Measurements from ENCODE around the gene GIGYF2. TPM values are rescaled to one million over a fixed set of nuclear protein-coding genes. Genes with fewer than 3 reads are reported as not detected.
A peak's percentile ranks its signal among the peaks of the same experiment; 100 is the strongest.

The GIGYF2 gene
- total RNA-seq, 1 experiment from 2014 or later: 97.2 TPM

DNA sequence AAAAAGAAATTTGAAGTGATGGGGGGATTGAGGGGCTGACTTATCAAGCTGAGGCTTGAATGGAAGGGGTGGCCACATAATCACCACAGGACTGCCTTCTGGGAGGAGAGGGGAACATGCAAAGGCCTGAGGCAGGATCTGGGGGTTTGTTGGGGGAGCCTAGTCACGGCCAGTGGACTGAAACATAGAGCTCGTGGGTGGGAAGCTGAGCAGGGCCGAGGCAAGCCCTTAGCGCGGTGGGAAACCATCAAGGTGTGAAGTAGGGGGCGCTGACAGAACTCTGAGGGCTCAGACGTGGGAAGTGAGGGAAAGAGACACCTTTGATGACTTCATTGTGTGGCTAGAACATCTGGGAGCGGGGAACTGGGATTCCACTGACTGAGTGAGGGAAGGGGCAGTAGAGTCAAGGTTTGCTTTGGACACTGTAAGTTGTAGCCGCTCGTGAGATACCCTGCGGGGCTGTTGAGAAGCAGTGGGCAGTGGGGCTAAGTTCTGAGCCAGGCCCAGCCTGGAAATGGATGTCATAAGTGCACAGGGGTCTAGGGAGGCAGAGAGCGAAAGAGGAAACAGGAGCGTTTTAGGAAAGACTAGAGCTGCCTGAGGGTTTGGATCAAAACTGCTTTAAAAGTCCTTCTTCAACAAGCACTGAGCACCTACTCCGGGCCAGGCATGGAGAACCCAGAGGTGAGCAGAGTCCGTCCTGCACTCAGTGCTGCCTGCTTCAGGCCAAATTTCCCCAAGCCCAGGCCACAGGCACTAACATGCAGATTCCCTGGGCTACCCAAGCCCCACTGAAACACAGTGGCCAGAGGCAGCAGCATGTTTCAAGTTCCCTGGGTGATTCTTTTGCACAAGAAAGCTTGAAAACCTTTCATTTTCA is 172.2 kb downstream of the GIGYF2 start:
- no peak for DNase-seq
- H3K27ac ChIP-seq: no peak overlapping the region
- H3K4me3 ChIP-seq: no peak overlapping the region
- no peaks in the 10 kb centered on the region for H3K9me3 ChIP-seq (replicated peaks)
- no peaks in the 10 kb centered on the region for H3K36me3 ChIP-seq
- H3K4me1 ChIP-seq: peaks cover 2% of the 10 kb centered on the region; the same call in 1 of the 2 replicates
- no peaks in the 10 kb centered on the region for H3K27me3 ChIP-seq

- Histone ChIP-seq H3K27ac (no peak within 1 kb of the TSS), H3K4me1 (peaks cover 2% of the 10 kb centered on the region; the same call in 1 of the 2 replicates)
- no peak for DNase-seq
Measured at GRCh38 chr2:232870018-232870765, 173.1 kb downstream of the GIGYF2 start, which contains the start of gene SNORC. SNORC (plus strand) TSS chr2:232870264; CDS start chr2:232870342, 78 bp downstream.

DNA sequence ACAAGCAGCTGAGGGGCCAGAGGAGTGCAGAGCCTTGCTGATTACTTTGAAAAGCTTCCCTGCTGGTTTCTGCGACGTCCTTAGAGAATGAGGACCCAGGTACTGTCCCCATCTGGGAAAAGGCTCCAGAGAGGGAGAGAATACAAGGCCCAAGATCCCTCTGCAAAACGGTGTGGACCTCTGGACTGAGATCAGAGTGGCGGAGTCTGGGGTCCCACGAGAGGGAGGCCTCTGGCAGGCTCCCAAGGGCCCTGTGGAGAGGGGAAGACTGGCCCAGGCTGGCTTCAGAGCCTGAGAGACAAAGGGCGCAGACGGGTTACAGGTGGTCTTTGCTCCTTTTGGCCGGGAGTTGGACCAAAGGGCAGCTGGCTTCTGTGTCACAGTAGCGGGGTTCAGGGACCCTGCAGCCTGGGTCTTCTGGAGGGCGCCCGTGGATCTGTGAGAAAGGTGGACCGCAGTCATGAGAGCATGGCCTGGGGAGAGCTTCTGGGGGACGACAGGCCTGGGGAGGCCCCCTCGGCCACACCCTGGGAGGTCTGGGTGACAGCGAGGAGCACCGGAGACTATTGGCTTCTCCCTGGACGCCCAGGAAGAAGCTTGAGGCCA is 173.7 kb downstream of the GIGYF2 start:
- no peaks in the 10 kb centered on the region for H3K27me3 ChIP-seq
- H3K27ac ChIP-seq: no peak overlapping the region
- DNase-seq: no peak
- no peaks in the 10 kb centered on the region for H3K9me3 ChIP-seq (replicated peaks)
- no peaks in the 10 kb centered on the region for H3K36me3 ChIP-seq
- H3K4me3 ChIP-seq: no peak overlapping the region
- H3K4me1 ChIP-seq: peaks cover 2% of the 10 kb centered on the region; the same call in 1 of the 2 replicates

More at GRCh38 chr2:232870018-232870765, 173.1 kb downstream of the GIGYF2 start, which contains the start of gene SNORC:
- H3K4me3 ChIP-seq: no peak within 1 kb of the TSS
- H3K27me3 ChIP-seq: no peaks in the 10 kb centered on the region
- no peaks in the 10 kb centered on the region for H3K9me3 ChIP-seq (replicated peaks)
- no peaks in the 10 kb centered on the region for H3K36me3 ChIP-seq

GRCh38 chr2:232871418-232871834 is 174.3 kb downstream of the GIGYF2 start:
- H3K4me3 ChIP-seq: no peak overlapping the region
- H3K27ac ChIP-seq: 0 out of 2 replicates have a peak overlapping the region, but pooled peaks have one; percentile 0
- no peaks in the 10 kb centered on the region for H3K27me3 ChIP-seq
- DNase-seq: no peak
- H3K9me3 ChIP-seq (replicated peaks): no peaks in the 10 kb centered on the region
- peaks cover 2% of the 10 kb centered on the region; the same call in 1 of the 2 replicates for H3K4me1 ChIP-seq
- no peaks in the 10 kb centered on the region for H3K36me3 ChIP-seq

- 0 out of 2 replicates have a peak overlapping the region, but pooled peaks have one; percentile 0 for H3K27ac ChIP-seq
- DNase-seq: peak; percentile 50 to 65
Measured at GRCh38 chr2:232871835-232872736, 175.0 kb downstream of the GIGYF2 start.

DNA sequence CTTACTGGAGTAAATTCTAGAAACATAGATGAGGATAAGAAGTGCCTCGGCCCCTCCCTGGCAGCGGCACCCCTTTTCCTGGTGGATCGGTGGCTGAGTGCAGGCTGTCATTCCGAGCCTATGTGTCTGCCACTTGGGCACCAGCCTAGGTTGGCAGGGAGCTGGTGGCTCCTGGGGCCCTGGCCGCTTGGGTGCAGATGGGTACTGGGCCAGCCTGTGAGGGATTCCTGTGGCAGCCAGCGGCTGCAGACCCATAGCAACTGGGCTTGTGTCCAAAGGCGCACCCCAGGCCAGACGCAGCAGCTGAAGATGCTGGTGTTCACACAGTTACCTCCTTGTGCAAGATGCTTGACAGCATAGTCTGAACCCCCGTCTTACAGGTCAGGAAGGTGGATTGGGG is 175.7 kb downstream of the GIGYF2 start:
- H3K4me1 ChIP-seq: peaks cover 2% of the 10 kb centered on the region; the same call in 1 of the 2 replicates
- H3K9me3 ChIP-seq (replicated peaks): no peaks in the 10 kb centered on the region
- H3K27ac ChIP-seq: no peak overlapping the region
- no peaks in the 10 kb centered on the region for H3K27me3 ChIP-seq
- no peaks in the 10 kb centered on the region for H3K36me3 ChIP-seq
- DNase-seq: no peak
- H3K4me3 ChIP-seq: no peak overlapping the region

More at GRCh38 chr2:232871835-232872736, 175.0 kb downstream of the GIGYF2 start:
- Histone ChIP-seq H3K4me3 (no peak overlapping the region), H3K27me3 (no peaks in the 10 kb centered on the region), H3K9me3 (replicated peaks) (no peaks in the 10 kb centered on the region), H3K36me3 (no peaks in the 10 kb centered on the region), H3K4me1 (peaks cover 2% of the 10 kb centered on the region; the same call in 1 of the 2 replicates)

- H3K27ac ChIP-seq: no peak overlapping the region
- no peak for DNase-seq
Measured at GRCh38 chr2:232873292-232873908, 176.3 kb downstream of the GIGYF2 start.

GRCh38 chr2:232873909-232874641 is 176.9 kb downstream of the GIGYF2 start:
- no peaks in the 10 kb centered on the region for H3K27me3 ChIP-seq
- peaks cover 2% of the 10 kb centered on the region; the same call in 1 of the 2 replicates for H3K4me1 ChIP-seq
- H3K9me3 ChIP-seq (replicated peaks): no peaks in the 10 kb centered on the region
- no peak for DNase-seq
- no peak overlapping the region for H3K27ac ChIP-seq
- no peaks in the 10 kb centered on the region for H3K36me3 ChIP-seq
- no peak overlapping the region for H3K4me3 ChIP-seq

More at GRCh38 chr2:232873292-232873908, 176.3 kb downstream of the GIGYF2 start:
- H3K4me1 ChIP-seq: peaks cover 2% of the 10 kb centered on the region; the same call in 1 of the 2 replicates
- H3K4me3 ChIP-seq: no peak overlapping the region
- no peaks in the 10 kb centered on the region for H3K27me3 ChIP-seq
- no peaks in the 10 kb centered on the region for H3K9me3 ChIP-seq (replicated peaks)
- no peaks in the 10 kb centered on the region for H3K36me3 ChIP-seq

- Histone ChIP-seq H3K36me3 (no peaks in the 10 kb centered on the region), H3K4me1 (peaks cover 2% of the 10 kb centered on the region; the same call in 1 of the 2 replicates), H3K27ac (no peak overlapping the region), H3K4me3 (no peak overlapping the region), H3K9me3 (replicated peaks) (no peaks in the 10 kb centered on the region), H3K27me3 (no peaks in the 10 kb centered on the region)
- no peak for DNase-seq
Measured at GRCh38 chr2:232874677-232875223, 177.6 kb downstream of the GIGYF2 start.

GRCh38 chr2:232875256-232876121 is 178.4 kb downstream of the GIGYF2 start:
- DNase-seq: no peak
- H3K36me3 ChIP-seq: no peaks in the 10 kb centered on the region
- no peak overlapping the region for H3K4me3 ChIP-seq
- peaks cover 2% of the 10 kb centered on the region; the same call in 1 of the 2 replicates for H3K4me1 ChIP-seq
- H3K9me3 ChIP-seq (replicated peaks): no peaks in the 10 kb centered on the region
- H3K27me3 ChIP-seq: no peaks in the 10 kb centered on the region
- no peak overlapping the region for H3K27ac ChIP-seq

GRCh38 chr2:232876161-232876977 is 179.2 kb downstream of the GIGYF2 start:
- no peak overlapping the region for H3K27ac ChIP-seq
- H3K4me1 ChIP-seq: peaks cover 2% of the 10 kb centered on the region; the same call in 1 of the 2 replicates
- DNase-seq: no peak
- H3K36me3 ChIP-seq: no peaks in the 10 kb centered on the region
- no peaks in the 10 kb centered on the region for H3K27me3 ChIP-seq
- no peak overlapping the region for H3K4me3 ChIP-seq
- no peaks in the 10 kb centered on the region for H3K9me3 ChIP-seq (replicated peaks)
